ENCODE measurements around the gene MLPH. TPM values are rescaled to one million over a fixed set of nuclear protein-coding genes. Genes with fewer than 3 reads are reported as not detected.

Gene MLPH
- total and polyA plus RNA-seq, 12 donors: 0.12 to 3.6 (median 0.84) TPM; not detected in 1

GRCh38 chr2:237590272-237591140, 103.5 kb downstream of the MLPH start, which contains the start of gene RAB17:
RAB17 (minus strand) TSS chr2:237590734; CDS start chr2:237586154, 4,580 bp downstream.
- Histone ChIP-seq H3K4me3 (no peak within 1 kb of the TSS), H3K36me3 (replicated peaks in 1 of 2) (no peaks in the 10 kb centered on the region), H3K4me1 (replicated peaks in 1 of 2) (peaks cover 14 to 20% of the 10 kb centered on the region in 2 donors), H3K27me3 (no peaks in the 10 kb centered on the region), H3K9me3 (replicated peaks in 1 of 3) (no peaks in the 10 kb centered on the region), H3K27ac (peak within 1 kb of the TSS in 1 of 5 donors; percentile 34)
- intact Hi-C loops (cut with DNase I): loop anchor here in 1 of 2 donors (10.0 kb wide), 1 partner anchor 74 kb away; no protein-coding TSS in a partner anchor
- WGBS, 4 donors: 62 to 76% (median 70%) methylated on average over 9 to 16 of the region's 16 CpGs
- peak in 2 of 7 donors; percentile 49 to 61 for DNase-seq
- TF ChIP-seq CTCF (IDR thresholded peaks at IDR 0.05) (no peak), POLR2A (IDR thresholded peaks at IDR 0.05) (no peak)

- no peak for DNase-seq
- Histone ChIP-seq H3K9me3 (replicated peaks in 1 of 3) (no peaks in the 10 kb centered on the region), H3K27me3 (no peaks in the 10 kb centered on the region), H3K36me3 (replicated peaks in 1 of 2) (no peaks in the 10 kb centered on the region), H3K27ac (peak overlapping the region in 1 of 5 donors; percentile 34), H3K4me3 (no peak overlapping the region), H3K4me1 (replicated peaks in 1 of 2) (peaks cover 15 to 20% of the 10 kb centered on the region in 2 donors)
- TF ChIP-seq POLR2A (IDR thresholded peaks at IDR 0.05) (no peak), CTCF (IDR thresholded peaks at IDR 0.05) (no peak)
- WGBS, 4 donors: 66 to 80% (median 72%) methylated on average over 16 to 19 of the region's 19 CpGs
- intact Hi-C loops (cut with DNase I): loop anchor here in 1 of 2 donors (10.0 kb wide), 1 partner anchor 73 kb away; no protein-coding TSS in a partner anchor
Measured at GRCh38 chr2:237591141-237591881, 104.3 kb downstream of the MLPH start.

GRCh38 chr2:237592425-237592980, 105.5 kb downstream of the MLPH start:
- Histone ChIP-seq H3K9me3 (replicated peaks in 1 of 3) (no peaks in the 10 kb centered on the region), H3K36me3 (replicated peaks in 1 of 2) (no peaks in the 10 kb centered on the region), H3K27me3 (no peaks in the 10 kb centered on the region), H3K4me3 (no peak overlapping the region), H3K27ac (no peak overlapping the region), H3K4me1 (replicated peaks in 1 of 2) (peaks cover 15 to 20% of the 10 kb centered on the region in 2 donors)
- 91 to 96% (median 95%) methylated on average over 16 to 18 of the region's 18 CpGs for WGBS, 4 donors
- DNase-seq: no peak
- intact Hi-C loops (cut with DNase I): loop anchor here in 1 of 2 donors (10.0 kb wide), 1 partner anchor 72 kb away; no protein-coding TSS in a partner anchor
- TF ChIP-seq POLR2A (IDR thresholded peaks at IDR 0.05): no peak
- no peak for TF ChIP-seq CTCF (IDR thresholded peaks at IDR 0.05)
